Measurements from ENCODE around the gene KIRREL1.

KIRREL1 gene

DNA sequence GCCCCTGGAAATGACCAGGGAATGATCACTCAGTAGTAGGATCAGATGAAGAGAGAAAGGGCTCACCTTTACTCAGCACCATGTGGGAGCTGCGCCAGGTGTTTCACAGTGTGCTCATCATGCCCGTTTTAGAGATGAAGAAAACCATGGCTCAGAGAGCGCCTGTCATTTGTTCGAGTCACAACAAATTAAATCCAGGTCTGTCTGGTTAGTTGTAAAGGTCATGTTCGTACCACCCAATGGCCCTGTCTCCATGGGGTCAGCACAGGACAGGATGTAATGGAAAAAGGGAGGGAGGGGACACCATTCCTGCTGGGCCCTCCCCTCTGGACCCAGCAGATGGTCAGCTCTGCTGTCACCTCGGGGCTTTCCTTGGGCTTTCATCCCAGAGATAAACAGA is 15.2 kb downstream of the KIRREL1 start:
- TF ChIP-seq, protein P1, sequence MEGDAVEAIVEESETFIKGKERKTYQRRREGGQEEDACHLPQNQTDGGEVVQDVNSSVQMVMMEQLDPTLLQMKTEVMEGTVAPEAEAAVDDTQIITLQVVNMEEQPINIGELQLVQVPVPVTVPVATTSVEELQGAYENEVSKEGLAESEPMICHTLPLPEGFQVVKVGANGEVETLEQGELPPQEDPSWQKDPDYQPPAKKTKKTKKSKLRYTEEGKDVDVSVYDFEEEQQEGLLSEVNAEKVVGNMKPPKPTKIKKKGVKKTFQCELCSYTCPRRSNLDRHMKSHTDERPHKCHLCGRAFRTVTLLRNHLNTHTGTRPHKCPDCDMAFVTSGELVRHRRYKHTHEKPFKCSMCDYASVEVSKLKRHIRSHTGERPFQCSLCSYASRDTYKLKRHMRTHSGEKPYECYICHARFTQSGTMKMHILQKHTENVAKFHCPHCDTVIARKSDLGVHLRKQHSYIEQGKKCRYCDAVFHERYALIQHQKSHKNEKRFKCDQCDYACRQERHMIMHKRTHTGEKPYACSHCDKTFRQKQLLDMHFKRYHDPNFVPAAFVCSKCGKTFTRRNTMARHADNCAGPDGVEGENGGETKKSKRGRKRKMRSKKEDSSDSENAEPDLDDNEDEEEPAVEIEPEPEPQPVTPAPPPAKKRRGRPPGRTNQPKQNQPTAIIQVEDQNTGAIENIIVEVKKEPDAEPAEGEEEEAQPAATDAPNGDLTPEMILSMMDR (conservative IDR thresholded peaks at IDR 0.05) = no peak
- TF ChIP-seq ZFX (IDR thresholded peaks at IDR 0.05) = no peak
- H3K27ac ChIP-seq = no peak overlapping the region

DNA sequence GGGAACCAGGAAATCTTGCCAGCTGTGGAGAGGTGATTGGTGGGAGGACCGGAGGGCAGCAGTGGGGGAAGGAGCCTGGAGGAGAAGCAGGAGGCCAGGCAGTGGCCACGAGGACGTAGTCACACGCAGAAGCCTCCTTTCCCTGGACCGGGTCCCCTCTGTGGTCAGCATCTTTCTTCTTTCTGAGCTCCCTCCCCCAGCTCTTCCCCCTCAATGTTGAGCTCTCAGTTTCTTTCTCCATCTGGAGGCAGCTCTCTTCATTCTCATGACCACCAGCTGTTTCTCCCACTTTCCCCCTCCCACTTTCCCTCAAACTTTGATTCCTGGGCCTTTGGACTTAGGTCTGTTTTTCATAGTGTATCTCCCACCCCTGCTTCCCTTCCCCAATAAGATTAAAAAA is 18.3 kb downstream of the KIRREL1 start:
- no peak overlapping the region for H3K27ac ChIP-seq

DNA sequence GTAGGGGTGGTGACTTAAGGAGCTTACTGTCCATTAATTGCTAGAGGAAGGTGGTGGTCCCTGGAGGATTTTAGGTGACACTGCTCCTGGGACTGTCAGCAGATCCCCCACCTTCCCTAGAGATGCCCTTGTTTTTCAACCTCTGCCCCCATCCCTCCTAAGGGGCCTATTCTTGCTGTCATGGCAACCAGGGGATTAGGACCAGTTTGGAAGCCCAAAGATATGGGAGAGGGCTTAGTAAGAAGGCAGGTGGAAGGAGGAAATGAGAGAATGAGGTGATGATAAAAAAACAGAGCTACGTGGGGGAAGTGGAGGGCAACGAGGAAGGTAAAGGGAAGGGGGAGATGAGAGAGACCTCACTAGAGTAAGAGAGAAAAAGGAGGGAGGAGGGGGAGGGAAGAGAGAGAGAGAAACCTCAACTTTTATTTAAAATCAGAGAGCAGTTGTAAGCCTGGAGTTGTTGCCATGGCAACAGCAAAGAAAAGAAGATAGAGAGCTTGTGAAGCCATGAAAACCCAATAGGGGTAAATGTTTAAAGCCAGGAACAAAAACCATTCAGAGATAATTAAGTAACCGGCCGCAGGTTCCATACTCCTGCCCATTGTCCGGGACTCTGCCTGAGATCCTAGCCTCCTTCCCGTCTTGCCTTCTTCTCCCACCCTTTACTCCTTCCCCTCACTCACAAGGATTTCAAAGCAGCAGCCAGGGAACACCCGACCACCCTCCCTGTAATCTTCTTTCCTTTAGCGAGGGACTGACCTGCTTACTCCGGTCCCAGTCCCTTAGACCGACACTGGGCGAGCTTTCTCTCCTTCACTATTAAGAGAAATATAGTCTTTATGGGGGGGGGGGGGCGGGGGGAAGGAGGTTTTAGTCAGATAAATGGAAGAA is 20.6 kb downstream of the KIRREL1 start:
- TF ChIP-seq, protein P1 (conservative IDR thresholded peaks at IDR 0.05) = no peak
- TF ChIP-seq ZFX (IDR thresholded peaks at IDR 0.05) = no peak
- H3K27ac ChIP-seq = no peak overlapping the region

More for the DNA sequence above, 18.3 kb downstream of the KIRREL1 start:
- TF ChIP-seq ZFX (IDR thresholded peaks at IDR 0.05) = no peak
- TF ChIP-seq, protein P1 (conservative IDR thresholded peaks at IDR 0.05) = no peak

DNA sequence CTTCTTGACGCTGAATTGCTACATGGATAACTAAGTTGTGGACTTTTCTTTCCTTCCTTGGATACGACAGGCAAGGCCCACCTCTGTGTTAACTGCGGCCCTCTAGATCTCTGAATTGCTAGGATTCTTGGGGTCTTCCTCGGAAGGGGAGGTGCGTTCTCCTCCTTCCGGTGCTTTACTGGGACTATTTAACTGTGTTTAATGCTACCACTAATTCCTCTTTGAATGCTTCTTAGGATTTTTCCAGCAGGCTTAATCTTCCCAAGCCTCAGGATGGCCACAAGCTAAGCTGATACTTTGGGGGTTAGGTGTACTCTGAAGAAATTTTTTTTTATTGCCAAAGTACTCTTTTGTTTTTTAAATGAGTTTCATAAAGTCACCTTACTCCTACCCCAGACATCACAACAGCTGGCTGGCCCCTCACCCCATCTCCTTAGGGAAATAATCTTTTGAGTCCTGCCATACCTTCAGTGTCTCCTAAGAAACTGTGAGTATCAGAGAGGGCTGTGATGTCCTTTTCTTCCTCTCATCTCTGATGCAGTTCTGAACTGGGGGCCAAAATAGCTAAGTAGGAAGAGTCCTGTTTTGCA is 21.4 kb downstream of the KIRREL1 start:
- H3K27ac ChIP-seq = no peak overlapping the region

DNA sequence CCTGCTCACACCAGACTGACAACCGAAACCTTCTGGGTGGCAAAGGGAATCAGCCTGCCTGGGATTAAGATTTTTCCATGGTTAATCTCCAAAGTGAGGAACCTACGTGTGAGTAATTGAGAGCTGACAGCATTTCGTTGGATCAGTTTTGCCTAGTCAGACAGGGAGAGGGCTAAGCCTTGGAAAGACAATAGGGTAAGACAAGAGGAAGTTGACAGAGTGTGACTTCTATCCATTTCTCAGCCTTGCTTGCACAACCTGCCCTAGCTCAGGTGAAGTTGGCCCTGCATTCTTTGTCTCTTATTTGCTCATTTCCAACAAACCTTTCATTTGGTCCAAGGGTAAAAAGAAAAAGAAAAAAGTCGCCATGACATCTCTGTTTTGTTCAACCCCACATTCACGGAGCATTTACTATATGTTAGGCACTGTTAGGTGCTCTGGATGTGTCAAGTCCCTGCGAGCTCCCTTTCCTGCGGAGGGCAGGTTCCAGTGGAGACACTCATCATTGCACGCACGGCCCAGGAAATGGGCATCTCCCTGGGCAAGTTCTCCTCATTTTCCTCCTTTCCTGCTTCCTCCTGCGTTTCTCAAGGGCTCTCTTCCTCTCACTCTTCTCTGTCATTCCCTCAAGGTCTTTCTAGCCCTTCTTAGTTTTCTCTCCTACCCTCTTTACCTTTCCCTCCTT is 23.3 kb downstream of the KIRREL1 start:
- no peak overlapping the region for H3K27ac ChIP-seq
- TF ChIP-seq ZFX (IDR thresholded peaks at IDR 0.05) = no peak
- TF ChIP-seq, protein P1 (conservative IDR thresholded peaks at IDR 0.05) = no peak

More for the DNA sequence above, 21.4 kb downstream of the KIRREL1 start:
- no peak for TF ChIP-seq ZFX (IDR thresholded peaks at IDR 0.05)
- TF ChIP-seq, protein P1 (conservative IDR thresholded peaks at IDR 0.05) = no peak

DNA sequence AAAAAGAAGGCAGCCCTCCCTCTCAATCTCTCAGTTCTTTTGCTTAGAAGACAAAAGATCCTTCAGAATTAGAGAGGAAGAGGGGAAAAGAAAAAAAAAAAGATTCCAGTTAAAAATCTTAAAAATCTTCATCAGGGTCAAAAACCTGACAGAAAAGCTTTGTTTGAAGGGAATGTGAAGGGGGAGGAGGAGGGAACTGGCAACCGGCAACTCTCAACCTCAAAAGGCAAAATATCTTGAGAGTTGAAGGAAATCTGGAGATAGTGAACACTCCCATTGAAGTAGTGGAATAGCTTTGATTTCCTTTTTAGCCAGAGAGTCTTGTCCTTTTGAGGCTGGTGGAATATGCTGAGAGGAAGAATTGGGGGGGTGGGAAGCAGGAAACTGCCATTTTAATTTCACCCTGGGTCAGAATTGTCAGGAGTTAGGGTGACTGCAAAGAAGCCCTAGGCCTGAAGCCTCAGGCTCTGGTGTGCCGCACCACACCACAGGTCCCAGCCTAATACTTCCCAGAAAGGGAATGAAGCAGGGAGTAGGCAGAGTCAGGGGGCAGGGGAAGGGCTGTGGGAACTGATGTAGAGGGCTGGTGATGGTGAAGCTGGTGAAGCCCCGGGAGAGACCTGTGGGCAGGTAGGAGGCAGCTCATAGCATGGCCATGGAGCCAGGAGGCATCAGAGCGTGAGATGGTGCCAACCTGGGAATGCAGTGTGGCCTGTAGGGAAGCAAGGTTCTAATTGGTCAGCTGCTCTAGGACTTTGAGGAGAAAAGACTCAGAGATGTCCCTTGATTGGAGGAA is 24.6 kb downstream of the KIRREL1 start:
- H3K27ac ChIP-seq = no peak overlapping the region
- TF ChIP-seq, protein P1 (conservative IDR thresholded peaks at IDR 0.05) = no peak
- no peak for TF ChIP-seq ZFX (IDR thresholded peaks at IDR 0.05)

Data from C4-2B (cell line).